UCSD-AML1 (cell line): ENCODE results near the gene DVL2.

Experiments used
- DNase-seq: peaks from one replicate; lab custom pipeline; 2025; ENCODE audit not compliant: unreplicated experiment; lab: John Stamatoyannopoulos, UW

The DVL2 gene

DNA sequence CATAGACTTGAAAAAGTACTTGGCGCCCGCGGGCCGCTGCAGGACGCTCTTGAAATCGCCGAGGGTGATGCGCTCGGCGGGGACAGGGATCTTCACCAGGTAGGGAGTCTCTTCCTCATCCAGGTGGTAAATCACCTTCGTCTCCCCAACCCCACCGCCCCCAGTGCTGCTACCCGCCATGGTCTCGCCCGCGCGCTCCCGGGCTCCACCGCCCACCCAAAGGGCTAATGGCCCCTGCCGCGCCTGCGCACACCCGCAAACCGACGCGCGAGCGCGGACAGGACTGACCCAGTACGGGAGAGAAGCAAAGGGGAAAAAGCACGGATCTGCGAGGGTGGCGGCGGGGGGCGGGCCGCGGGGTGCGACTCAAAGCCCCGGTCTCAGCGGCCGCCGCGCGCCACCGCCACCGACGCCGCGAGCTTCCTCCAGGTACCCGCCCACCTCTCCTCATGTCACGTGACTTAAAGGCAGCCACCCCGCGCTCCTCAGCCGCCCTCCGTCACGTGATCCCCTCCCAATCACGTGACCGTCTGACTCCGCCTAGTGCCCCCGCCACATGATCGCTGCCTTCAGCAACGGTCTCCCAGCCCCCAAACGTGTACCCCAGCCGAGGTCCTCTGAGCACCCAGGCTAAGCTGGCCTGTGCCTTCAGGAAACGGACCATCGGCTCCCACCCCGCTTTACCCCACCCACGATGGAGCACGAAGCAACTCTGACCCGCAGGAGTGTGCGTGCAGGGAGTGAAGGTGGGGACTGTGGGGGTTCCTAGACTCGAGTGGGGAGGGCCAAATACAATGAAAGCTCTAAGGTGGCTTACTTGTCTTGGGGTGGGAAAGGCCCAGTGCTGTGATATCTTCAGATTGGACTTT, at the start of gene DVL2:
Gene DVL2 (minus strand): TSS at position 435 of the 869 bp plus-strand sequence. CDS start 255 bp downstream, at position 180.
- DNase-seq: peak; percentile 90

DNA sequence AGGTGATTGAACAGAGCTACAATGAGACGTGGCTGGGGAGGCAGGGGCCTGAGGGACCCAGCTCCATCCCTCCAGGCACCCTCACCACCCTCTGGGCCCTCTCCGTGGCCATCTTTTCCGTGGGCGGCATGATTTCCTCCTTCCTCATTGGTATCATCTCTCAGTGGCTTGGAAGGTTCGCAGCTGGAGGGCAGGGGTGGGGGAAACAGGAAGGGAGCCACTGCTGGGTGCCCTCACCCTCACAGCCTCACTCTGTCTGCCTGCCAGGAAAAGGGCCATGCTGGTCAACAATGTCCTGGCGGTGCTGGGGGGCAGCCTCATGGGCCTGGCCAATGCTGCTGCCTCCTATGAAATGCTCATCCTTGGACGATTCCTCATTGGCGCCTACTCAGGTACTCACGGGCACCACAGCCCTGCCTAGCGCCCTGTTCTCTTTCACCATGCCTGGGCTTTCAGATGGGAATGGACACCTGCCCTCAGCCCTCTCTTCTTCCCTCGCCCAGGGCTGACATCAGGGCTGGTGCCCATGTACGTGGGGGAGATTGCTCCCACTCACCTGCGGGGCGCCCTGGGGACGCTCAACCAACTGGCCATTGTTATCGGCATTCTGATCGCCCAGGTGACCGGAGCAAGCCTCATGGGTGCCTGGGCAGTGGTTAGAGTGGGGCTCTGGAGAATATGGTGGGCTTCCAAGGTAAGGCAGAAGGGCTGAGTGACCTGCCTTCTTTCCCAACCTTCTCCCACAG, 49.3 kb upstream of the DVL2 start:
- DNase-seq: no peak

DNA sequence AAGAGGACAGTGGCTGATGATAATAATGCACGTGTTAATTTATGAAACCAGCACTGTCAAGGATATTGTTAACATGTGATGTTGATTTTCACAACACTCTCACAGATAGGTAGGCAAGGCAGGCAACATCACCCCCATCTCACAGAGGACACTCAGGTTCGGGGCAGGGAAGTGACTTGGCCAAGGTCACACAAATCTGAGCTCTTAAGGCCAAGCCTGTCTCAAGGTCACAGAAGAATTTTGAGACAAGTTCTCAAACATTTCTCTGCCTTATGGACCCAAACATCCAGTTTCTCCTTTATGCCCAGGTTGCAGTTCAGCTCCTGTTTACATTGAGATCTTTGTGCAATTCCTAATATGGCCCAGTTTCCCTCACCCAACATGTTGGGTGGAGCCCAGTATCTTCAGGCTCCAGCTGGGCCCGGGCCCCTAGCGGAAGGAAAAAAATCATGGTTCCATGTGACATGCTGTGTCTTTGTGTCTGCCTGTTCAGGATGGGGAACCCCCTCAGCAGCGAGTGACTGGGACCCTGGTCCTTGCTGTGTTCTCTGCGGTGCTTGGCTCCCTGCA, 48.5 kb upstream of the DVL2 start:
- DNase-seq: no peak

DNA sequence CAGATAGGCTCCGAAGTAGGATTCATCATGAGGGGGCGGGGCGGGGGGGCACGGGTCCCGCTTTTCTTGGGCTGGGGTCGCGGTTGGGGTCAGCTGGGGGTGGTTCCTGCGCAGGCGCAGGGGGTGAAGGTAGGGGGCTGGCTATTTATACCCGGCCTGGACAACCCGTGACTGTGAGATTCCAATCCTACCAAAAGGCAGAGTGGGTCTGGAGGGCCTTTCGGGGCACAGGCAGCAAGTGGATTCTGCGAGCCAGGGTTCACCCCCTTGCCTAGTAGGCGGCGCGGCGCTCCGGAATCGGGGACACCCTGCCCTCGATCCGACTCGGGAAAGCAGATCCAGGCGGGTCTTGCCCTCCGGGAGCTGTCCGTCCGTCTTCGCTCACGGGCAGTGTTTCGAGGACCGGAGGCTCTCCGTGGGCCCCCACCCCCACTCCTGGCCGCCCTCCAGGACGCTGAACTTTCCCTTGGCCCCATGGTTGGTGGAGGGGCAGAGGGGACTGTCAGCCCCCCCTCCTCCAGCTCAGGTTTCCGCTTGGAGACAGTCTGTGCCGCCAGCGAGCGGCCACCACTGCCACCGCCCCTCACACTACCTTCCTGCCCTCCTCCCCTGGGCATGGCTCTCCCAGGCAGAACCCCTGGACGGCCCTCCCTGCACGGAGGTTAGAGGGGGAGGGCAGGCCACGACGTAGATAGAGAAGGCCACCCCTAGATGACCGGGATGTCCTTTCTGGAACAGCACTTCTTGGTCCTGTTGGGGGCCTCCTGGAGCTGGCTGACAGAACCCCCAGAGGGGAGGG, 47.8 kb upstream of the DVL2 start:
- no peak for DNase-seq

DNA sequence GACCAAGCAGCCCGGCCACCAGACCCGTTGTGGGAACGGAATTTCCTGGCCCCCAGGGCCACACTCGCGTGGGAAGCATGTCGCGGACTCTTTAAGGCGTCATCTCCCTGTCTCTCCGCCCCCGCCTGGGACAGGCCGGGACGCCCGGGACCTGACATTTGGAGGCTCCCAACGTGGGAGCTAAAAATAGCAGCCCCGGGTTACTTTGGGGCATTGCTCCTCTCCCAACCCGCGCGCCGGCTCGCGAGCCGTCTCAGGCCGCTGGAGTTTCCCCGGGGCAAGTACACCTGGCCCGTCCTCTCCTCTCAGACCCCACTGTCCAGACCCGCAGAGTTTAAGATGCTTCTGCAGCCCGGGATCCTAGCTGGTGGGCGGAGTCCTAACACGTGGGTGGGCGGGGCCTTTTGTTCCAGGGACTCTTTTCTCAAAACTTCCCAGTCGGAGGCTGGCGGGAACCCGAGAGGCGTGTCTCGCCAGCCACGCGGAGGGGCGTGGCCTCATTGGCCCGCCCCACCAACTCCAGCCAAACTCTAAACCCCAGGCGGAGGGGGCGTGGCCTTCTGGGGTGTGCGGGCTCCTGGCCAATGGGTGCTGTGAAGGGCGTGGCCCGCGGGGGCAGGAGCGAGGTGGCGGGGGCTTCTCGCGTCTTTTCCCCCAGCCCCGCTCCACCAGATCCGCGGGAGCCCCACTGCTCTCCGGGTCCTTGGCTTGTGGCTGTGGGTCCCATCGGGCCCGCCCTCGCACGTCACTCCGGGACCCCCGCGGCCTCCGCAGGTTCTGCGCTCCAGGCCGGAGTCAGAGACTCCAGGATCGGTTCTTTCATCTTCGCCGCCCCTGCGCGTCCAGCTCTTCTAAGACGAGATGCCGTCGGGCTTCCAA, 47.0 kb upstream of the DVL2 start, which contains the start of gene SLC2A4:
Gene SLC2A4 (plus strand): TSS at position 645 of the 879 bp plus-strand sequence. CDS start 217 bp downstream, at position 862.
- peak; percentile 96 for DNase-seq

DNA sequence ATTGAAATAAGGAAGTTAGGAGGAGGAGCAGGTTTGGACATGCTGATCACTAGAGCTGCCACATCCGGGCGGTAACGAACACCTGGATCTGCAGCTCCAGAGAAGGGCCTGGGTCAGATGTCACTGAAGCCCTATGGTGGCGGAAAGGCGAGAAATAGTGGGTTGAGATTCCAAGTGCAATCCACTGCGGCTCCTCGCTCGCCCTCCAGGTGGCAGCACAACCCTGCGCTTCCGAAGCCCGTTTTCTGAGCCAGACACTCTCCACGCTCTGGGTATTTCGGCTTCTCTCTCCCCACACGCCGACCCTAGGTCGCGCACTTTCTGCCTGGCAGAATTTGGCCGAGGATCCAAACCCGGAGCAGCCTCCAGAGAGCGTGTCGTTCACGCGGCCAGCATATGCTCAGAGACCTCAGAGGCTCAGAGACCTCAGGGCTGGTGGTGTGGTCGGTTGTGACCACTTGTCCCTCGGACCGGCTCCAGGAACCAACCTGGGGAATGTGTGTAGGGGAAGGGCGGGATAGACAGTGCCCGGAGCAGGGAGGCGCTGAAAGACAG, 46.3 kb upstream of the DVL2 start:
- DNase-seq: peak; percentile 86

DNA sequence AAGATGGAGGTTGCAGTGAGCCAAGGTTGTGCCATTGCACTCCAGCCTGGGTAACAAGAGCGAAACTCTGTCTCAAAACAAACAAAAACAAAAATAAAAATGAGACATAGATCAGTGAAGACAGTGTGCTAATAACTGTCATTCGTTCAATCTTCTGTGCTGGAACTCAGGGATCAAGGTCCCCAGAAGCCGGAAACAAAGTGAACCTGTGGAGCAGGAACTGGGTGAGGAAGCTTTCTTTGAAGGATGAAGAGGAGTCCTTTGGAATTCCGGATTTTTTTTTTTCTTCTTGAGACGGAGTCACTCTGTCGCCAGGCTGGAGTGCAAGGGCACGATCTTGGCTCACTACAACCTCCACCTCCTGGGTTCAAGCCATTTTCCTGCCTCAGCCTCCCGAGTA, 45.1 kb upstream of the DVL2 start:
- no peak for DNase-seq

DNA sequence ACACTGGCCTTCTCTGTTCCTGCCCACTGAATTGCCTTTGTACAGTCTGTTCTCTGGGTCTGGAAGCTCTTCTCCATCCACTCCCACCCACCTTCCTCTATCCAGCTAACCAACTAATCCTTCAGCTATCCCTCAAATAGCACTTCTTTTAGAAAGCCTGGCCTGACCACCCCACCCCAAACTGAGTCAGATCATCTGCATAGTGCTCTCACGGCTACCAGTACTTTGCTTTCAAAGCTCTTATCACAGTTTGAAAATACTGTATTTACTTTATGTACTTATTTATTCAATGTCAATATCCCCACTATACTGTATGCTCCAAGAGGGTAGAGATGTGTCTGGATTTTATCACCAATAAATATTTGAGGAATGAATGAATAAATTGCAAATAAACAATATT, 32.5 kb upstream of the DVL2 start:
- DNase-seq: no peak

DNA sequence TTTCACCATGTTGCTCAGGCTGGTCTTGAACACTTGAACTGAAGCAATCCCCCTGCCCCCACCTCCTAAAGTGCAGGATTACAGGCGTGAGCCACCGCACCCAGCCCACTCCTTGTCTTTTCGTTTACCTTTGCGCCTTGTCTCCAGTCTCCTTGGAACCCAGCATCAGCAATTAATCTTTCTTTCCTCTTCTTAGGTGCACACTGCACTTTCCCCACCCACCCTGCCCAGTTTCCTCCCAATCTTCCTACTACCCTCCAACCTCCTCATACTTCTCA, 29.4 kb upstream of the DVL2 start:
- DNase-seq: no peak

DNA sequence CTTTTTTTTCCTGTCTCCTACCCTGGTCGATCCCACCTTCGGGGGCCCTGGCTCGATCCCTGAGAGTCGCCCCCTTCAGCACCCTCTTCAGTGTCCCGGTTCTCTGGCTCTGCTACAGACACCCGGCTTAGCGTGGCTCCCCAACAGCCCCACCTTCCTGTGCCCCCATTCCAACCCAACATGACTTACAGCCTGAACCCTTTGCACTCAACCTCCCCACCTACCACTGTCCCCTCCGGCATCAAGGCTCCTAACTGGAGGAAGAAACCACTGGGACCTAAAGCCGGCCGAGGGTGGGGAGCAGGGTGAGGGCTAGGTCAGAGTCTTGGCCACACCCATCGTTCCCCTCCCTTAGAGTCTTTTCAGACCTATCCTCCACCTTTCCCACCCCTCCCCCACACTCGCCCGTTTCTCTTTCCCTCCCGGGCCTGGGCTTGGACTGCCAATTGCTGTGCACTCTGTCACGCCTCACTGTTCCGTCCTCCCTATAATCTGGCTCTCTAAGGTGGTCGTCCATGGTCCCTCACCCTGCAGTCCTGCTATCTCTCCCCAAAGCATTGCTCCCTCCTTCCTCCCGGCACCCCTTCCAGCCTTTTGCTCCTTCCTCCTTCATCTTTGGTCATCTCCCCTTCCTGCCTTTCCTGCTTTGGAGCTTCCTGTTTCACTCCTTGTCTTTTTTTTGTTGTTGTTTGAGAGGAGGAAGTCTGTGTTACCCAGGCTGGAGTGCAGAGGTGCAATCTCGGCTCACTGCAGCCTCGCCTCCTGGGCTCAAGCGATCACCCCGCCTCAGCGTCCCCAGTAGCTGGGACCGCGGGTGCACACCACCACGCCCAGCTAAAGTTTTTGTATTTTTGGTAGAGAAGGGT, 28.9 kb upstream of the DVL2 start:
- peak; percentile 44 for DNase-seq

DNA sequence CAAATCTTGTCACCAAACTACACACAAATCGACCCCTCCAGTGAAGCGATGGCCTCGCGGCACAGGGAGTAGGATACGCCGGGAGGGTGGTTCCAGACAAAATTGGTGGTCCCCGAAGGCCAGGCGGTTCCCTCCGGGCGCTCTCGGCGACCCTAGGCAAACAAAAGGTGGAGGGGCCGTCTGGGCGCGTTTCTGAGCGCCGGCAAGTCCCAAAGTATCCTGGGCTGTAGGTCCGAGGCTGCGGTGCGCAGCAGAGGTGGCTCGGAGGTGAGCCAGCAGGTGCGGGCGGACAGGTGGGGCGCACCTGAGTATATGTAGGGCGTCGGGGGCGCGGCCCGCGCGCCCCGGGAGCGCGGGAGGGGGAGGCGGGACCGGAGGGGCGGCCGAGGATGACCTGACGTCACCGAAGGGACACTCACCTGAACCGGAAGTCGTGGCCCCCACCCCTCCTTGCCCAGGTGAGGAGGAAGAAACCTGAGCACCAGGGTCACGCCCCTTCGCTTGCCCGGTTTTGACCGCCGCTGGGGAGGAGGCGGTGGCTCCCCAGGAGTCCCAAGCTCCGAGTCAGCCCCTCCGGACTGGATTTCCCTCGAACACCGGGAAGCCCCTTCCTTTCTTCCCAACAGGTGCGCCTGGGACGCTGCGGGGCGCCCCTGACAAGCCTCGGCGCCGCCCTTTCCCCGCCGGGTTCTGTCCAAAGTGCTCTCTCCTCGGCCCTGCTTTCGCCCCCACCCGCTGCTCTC, 28.0 kb upstream of the DVL2 start, which contains the start of gene CLDN7:
Gene CLDN7 (minus strand): TSS at position 287 of the 743 bp plus-strand sequence. CDS start 435 bp downstream, outside the sequence.
- no peak for DNase-seq

DNA sequence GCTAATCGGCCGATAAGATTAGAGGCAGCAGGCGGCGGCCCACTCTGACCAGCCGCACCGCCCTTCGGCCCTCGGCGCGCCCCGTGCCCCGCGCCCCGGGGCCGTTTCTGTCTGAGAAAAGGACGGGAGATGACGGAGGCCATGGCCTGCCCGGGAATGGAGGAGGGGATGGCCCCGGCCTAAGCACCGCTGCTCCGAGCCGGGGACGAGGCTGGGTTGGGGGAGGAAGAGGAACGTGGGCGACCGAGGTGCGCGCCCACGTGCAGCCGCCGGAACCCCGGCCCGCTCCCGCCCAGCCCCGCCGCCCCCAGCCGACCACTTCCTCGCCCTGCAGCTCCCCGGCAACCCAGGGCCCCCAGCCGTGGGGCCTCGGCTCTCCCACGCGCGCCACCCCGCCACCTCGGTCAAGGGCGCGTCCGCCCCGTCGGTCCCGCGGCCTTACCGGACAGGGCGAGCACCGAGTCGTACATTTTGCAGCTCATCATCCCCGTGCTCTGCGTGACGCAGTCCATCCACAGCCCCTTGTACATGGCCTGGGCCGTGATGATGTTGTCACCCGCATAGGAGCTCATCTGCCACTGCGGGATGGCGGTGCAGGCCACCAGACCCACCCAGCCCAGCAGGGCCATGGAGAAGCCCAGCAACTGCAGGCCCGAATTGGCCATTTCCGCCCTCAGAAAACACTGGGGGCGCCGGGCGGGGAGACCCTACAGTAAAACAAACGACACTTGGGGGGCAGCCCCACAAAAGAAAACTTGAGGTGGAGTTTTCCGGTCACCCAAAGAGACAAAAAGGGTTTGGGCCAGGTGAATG, 27.3 kb upstream of the DVL2 start:
- no peak for DNase-seq

DNA sequence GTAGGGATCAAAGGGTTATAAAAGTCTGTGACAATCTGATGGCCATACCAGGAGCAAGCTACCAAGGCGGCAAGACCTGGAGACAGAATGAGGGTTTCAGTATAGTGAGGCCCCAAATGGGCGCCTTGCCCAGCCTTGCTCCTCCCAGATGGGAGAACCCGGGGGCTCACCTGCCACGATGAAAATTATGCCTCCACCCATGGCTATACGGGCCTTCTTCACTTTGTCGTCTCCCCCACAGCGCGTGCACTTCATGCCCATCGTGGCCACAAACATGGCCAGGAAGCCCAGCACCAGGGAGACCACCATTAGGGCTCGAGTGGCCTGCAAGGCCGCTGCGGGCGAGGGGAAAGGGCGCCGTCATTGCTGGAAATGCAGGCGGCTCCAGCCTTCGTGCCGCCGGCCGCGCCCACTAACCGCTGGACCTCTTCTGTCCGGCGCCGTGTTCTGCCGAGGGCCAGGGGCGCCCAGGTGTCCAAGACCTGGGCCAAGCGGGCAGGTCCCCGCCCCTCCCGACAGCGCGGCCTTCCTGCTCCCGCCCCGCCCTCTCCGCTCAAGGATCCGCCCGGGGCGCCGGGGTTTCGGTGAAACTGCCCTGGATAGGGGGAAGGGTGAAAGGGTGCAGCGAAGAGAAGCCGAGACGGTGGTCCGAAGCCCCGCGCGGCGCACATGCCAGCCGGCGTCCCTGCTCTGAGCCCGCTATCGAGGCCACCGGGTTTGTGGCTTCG, 26.5 kb upstream of the DVL2 start:
- DNase-seq: no peak

DNA sequence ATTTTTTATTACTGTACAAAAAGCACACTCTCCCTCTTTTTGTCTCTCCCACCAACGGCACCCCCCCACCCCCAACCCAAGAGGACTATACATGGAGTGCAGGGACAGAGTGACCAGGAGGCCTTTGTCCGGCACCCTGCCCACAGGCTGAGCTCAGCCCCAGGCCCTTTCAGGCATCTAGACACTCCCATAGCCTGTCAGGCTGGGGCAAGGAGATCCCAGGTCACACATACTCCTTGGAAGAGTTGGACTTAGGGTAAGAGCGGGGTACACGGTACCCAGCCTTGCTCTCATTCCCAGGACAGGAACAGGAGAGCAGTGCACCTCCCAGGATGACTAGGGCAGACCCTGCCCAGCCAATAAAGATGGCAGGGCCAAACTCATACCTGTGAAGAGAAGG, 25.8 kb upstream of the DVL2 start:
- DNase-seq: no peak

DNA sequence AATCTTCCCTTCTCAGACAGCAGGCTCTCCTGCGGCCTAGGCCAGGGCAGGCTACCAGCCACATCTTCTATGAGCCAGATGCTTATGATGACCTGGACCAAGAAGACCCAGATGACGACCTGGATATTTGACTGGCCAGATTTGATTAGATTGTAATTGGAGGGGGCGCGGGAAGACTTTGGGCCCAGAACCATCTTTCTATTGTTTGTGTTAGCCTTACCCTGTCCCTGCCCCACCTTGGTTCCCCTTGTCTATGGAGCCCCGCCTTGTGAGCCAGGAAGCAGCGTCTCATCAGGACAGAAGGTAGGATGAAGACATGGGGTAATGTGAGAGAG, 25.2 kb upstream of the DVL2 start:
- no peak for DNase-seq

DNA sequence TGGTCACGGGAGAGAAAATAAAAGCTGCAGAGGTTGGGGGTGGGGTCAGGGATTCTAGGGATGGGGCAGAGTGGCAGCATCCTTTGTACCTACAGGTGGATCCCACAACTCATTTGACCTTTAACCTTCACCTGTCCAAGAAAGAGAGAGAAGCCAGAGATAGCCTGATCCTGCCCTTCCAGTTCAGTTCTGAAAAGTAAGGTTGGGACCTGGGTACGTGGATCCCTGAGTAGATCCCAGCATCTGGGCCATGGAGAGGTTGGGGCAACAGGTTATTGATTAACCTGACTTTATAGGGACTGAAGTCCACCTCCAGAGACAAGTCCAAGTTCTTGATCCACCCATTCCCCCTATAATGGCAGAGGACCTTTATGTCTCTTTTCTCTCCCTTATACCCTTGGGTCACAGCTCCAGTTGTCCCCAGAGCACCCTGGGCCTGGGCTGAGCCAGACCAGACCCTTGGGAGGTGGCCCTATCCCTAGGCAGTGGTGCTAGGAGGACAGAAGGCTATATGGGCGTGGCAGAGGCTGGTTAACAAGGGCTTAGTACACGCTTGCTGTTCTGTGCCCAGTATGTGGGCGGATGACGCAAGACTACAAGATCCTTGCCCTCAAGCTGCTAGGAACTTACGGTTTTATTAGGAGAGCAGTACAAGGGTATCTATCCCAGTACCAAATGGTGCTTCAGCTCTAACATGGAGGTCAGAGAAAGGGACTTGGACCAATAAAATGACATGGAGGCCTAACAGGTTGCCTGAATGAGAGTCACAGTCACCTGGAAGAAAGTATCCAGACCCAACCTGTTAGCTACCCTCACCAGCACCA, 24.6 kb upstream of the DVL2 start:
- DNase-seq: no peak
